RKO (cell line): ENCODE results near the gene SH3BGR.
A peak's percentile ranks its signal among the peaks of the same experiment; 100 is the strongest.

ENCODE experiments used
- DNase-seq: peaks from one replicate; pipeline ENCODE4 v3.0.0-alpha.2; 2016; ENCODE audit warnings: low spot score

SH3BGR gene

GRCh38 chr21:39456665-39457064 is 4.9 kb downstream of the SH3BGR start:
- peak; percentile 30 for DNase-seq

- no peak for DNase-seq
These were observed 9.6 kb downstream of the SH3BGR start for GRCh38 chr21:39461419-39461818.

- no peak for DNase-seq
These were observed 11.5 kb downstream of the SH3BGR start for GRCh38 chr21:39463308-39463707.

DNA sequence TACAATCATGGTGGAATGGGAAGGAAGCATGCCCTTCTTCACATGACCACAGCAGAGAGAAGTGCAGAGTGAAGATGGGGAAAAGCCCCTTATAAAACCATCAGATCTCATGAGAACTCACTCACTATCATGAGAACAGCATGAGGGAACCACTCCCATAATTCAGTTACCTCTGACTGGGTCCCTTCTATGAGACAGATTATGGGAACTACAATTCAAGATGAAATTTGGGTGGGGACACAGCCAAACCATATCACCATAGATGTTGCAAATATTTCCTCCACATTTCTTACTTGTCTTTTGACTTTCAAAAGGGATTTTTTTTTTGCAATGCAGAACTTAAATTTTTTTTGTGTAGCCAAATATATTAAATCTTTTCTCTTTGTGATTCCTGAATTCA is 14.8 kb downstream of the SH3BGR start:
- no peak for DNase-seq

- no peak for DNase-seq
These were observed 16.0 kb downstream of the SH3BGR start for GRCh38 chr21:39467746-39468145.

DNA sequence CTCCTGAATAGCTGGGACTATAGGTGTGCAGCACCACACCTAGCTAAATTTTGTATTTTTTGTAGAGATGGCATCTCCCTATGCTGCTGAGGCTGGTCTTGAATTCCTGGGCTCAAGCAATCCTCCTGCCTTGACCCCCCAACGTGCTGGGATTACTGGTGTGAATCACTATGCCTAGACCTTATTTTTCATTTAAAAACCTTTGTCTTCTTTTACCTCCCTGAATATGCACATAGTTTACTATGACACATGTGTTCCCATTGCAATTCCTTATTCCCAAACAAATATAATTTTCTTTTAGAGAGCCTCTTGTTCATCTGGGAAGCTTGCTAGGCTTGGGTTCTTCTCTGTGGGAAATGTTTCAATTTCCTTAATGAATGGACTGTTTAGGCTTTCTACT is 16.8 kb downstream of the SH3BGR start:
- DNase-seq = no peak

GRCh38 chr21:39471598-39471997 is 19.8 kb downstream of the SH3BGR start:
- no peak for DNase-seq

DNA sequence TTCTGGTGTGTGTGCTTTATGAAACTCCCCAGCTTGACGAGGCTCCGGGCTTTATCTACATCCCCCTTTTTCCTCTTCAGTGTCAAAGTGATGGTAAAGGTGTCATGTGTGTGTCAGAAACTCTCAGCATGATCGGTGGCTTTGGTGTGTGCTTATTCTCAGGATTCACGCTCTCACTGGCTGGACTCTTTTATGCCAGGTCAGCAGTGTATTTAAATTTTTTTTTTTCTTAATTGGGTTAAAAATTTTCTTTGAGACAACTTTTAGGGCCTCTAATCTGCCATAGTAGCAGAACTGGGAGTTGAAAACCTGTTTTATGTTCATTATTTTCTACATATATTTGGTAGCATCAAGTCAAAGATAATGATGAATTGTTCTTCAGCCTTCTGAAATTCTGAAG is 21.0 kb downstream of the SH3BGR start:
- DNase-seq = no peak

- DNase-seq = no peak
These were observed 22.8 kb downstream of the SH3BGR start for GRCh38 chr21:39474611-39475010.

- DNase-seq = no peak
These were observed 27.5 kb downstream of the SH3BGR start for GRCh38 chr21:39479164-39479813.

- DNase-seq = no peak
These were observed 28.0 kb downstream of the SH3BGR start for GRCh38 chr21:39479814-39480182.

DNA sequence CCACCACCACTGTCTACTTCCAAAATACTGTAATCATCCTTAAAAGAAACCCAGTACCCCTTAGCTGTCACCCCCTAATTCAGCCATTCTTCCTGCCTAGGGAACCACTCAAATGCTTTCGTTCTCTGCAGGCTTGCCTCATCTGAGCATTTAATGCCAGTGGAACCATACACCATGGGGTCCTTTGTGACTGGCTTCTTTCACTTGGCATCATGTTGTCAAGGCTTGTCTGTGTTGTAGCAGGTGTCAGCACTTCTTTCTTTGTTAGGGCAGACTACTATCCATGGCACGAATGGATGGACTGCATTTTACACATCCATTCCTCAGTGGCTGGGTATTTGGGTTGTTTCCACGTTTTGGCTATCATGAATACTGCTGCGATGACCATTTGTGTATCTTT is 28.5 kb downstream of the SH3BGR start:
- no peak for DNase-seq

GRCh38 chr21:39481886-39482285 is 30.1 kb downstream of the SH3BGR start:
- no peak for DNase-seq

DNA sequence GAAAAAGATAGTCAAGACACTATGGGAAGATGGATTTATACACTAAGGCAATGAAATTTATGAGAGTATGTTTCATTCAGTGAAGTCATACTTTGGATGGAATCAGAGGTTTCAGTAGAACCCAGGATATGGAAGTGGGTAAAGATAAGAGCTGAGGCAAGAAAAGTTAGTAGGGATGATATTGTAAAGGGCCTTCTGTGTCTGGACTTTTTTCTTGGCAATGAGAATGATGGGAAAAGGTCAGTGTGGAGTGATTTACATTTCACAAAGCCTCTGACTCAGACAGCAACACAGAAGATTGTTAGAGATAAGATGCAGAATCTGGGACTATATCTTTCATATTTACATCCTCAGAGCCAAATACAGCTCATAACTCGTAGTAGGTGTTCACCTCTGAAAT is 32.1 kb downstream of the SH3BGR start:
- no peak for DNase-seq

- DNase-seq = no peak
These were observed 33.0 kb downstream of the SH3BGR start for GRCh38 chr21:39484711-39485276.

DNA sequence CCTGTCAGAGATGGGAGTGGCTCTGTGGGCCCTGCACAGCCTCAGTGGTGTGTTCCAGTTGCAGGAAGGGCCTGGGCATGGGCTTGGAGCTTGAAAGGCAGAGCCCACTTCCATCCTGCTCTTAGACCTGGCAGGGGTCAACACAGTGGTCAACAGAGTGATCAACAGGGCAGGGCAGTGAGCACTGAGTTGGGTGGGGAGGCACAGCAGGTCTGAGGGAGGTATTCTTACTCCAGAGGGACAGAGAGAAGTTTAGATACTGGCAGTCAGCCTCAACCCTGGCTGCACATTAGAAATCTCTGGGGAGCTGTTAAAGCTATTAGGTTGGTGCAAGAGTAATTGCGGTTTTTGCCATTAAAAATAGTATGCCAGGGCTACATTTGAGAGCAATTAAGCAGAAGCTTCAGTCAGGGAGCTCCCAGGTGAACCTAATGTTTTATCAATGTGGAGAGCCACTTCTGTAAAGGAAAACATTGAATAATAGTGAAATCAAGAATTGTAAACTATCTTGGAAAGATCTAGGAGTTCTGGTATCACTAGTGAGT is 37.7 kb downstream of the SH3BGR start:
- no peak for DNase-seq

DNA sequence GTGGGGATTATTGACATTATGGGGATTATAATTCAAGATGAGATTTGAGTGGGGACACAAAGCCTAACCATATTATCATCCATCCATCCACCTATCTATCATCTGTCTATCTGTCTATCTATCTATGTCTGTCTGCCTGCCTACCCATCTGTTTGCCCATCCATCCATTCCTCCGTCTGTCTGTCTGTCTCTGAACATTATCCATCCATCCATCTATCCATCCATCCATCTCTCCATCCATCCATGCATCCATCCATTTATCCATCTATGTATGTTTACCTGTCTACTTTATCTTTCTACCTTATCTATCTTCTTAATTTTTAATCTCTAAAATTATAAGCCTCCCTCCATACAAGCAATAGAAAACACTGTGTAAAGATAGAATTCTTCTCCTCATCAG is 47.4 kb downstream of the SH3BGR start:
- no peak for DNase-seq

GRCh38 chr21:39502631-39503030 is 50.9 kb downstream of the SH3BGR start:
- no peak for DNase-seq

DNA sequence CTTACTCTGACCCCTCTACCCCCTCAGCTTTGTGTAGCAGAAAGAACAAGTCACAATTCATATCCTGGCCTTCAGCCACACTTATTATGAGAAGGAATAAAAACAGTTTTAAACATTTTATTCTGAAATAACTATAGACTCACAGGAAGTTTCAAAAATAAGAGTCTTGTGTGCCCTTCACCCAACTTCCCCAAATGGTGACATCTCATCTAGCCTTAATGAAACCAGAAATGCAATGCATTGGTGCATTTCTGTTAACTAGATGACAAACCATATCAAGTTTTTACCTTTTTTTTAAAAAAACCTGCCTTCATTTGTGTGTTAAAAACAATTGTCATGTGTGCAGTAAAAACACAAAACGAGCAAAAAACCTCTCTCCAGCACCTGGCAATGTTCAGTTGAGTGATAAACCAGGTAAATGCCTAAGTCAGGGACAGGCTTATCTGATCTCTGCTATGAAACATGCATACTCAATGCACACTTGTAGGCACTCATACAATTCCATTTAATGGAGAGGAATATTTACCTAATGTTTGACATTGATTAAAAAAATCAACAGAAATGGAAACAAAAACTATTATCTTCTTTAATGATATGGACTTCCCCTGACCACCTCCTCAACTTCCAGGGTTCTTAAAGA is 51.5 kb downstream of the SH3BGR start:
- DNase-seq = no peak

GRCh38 chr21:39504230-39504629 is 52.5 kb downstream of the SH3BGR start:
- DNase-seq = no peak

DNA sequence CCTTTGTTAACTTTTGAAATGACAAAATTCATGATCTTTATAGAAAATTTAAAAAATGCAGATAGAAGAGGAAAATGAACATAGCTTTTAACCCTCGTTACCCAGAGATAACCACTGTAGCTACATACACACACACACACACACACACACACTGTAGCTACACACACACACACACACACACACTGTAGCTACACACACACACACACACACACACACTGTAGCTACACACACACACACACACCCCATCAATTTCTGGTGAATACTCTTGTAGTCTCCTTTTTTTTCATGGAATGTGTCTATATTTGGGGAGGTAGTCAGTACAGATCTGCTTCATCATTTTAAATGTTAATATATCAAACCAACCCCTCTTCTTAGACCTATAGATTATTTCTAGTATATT is 58.5 kb downstream of the SH3BGR start:
- no peak for DNase-seq

GRCh38 chr21:39511102-39511501 is 59.3 kb downstream of the SH3BGR start:
- no peak for DNase-seq

GRCh38 chr21:39513735-39514134 is 62.0 kb downstream of the SH3BGR start:
- DNase-seq = no peak
